ENCODE measurements around the gene PCSK6.

DNA sequence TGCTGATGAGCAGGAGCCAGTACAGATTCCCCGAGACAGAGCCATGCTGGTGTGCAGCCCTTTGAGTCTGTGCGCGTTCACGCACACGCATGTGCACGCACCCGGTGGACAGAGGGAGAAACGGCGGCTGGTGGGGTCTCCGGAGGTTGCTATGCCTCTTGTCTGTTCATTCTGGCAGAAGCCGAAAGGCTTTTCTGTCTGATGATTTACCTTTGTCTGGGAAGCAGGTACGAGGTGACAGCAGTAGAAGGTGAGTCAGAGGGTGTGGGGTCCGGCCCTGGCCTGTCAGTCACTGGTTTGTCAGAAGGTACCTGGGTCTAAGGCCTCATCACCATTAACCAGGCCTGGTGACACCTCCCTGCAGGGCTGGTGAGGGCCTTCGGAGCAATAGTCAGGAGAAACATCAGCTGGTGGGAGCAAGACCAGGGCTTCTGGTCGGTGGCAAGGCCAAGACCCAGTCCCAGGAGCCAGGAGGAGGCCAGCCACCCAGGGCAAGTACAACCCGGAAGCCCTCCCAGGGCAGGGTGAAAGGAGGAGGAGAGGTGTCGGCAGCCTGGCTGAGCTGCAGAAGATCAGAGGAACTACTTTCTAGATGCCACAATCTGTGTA is 7.5 kb downstream of the PCSK6 start:
- TF ChIP-seq, protein P1, sequence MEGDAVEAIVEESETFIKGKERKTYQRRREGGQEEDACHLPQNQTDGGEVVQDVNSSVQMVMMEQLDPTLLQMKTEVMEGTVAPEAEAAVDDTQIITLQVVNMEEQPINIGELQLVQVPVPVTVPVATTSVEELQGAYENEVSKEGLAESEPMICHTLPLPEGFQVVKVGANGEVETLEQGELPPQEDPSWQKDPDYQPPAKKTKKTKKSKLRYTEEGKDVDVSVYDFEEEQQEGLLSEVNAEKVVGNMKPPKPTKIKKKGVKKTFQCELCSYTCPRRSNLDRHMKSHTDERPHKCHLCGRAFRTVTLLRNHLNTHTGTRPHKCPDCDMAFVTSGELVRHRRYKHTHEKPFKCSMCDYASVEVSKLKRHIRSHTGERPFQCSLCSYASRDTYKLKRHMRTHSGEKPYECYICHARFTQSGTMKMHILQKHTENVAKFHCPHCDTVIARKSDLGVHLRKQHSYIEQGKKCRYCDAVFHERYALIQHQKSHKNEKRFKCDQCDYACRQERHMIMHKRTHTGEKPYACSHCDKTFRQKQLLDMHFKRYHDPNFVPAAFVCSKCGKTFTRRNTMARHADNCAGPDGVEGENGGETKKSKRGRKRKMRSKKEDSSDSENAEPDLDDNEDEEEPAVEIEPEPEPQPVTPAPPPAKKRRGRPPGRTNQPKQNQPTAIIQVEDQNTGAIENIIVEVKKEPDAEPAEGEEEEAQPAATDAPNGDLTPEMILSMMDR (IDR thresholded peaks at IDR 0.05; ENCODE audit: borderline replicate concordance, extremely low read depth, low read length, poor library complexity, severe bottlenecking): no peak
- TF ChIP-seq EZH2 (IDR thresholded peaks at IDR 0.05; ENCODE audit: borderline replicate concordance, low read depth, low read length, severe bottlenecking): no peak
